GM12801 (cell line): ENCODE results near the gene CBX8.

Source experiments
- TF ChIP-seq, protein P1 (sequence below): IDR thresholded peaks from one replicate; pipeline ENCODE4 v1.5.1; 2011; ENCODE audit warnings: control low read depth; ENCODE audit not compliant: insufficient read length; ENCODE audit errors: extremely low read depth

Gene CBX8

GRCh38 chr17:79814127-79814973, 17.5 kb upstream of the CBX8 start:
- TF ChIP-seq, protein P1, sequence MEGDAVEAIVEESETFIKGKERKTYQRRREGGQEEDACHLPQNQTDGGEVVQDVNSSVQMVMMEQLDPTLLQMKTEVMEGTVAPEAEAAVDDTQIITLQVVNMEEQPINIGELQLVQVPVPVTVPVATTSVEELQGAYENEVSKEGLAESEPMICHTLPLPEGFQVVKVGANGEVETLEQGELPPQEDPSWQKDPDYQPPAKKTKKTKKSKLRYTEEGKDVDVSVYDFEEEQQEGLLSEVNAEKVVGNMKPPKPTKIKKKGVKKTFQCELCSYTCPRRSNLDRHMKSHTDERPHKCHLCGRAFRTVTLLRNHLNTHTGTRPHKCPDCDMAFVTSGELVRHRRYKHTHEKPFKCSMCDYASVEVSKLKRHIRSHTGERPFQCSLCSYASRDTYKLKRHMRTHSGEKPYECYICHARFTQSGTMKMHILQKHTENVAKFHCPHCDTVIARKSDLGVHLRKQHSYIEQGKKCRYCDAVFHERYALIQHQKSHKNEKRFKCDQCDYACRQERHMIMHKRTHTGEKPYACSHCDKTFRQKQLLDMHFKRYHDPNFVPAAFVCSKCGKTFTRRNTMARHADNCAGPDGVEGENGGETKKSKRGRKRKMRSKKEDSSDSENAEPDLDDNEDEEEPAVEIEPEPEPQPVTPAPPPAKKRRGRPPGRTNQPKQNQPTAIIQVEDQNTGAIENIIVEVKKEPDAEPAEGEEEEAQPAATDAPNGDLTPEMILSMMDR, result no peak

- TF ChIP-seq, protein P1, result no peak
These were observed 16.6 kb upstream of the CBX8 start for GRCh38 chr17:79813297-79814126.

DNA sequence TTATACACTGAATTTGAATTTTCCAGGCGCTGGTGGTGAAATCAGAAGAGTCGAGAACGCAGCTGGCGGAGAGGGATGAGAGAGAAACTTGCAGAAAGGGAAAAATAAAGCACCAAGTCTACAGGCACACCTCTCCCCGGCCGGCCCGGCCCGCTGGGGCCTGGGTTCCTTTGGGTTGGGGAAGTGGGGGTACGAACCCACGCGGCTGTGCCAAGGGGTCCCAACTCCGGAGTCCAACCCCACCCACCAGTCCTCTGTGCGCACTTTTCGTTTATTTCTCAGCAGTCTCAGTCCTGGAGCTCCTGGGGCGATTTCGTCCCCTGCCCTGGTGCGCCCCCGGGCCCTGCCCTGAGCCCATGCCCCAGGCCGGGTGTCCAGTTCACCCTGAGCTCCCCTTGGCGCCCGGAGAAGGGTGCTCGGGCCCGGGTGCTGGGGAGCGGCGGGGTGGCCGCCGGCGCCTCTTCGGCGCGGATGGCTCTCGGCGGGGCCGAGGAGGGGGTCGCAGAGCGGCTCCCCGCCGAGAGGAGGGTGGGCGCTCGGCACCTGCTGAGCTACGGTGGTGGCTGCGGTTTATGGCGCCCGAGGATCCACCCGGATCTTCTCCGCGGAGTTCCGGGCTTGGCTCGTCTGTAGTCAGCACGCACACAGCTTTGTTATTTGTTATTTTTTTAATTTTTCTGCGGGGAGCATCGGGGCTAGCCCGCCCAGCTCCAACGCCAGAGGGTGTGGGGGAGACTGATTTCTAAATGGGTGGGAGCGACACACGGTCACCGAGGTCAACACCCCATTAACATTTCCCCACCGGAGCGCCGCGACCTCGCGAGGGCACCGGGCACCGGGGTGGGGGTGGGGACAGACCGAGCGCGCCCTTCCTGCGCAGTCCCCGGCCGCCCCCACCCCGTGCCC, 15.7 kb upstream of the CBX8 start:
- TF ChIP-seq, protein P1, result no peak

- TF ChIP-seq, protein P1, result no peak
These were observed 15.0 kb upstream of the CBX8 start for GRCh38 chr17:79811868-79812352.

DNA sequence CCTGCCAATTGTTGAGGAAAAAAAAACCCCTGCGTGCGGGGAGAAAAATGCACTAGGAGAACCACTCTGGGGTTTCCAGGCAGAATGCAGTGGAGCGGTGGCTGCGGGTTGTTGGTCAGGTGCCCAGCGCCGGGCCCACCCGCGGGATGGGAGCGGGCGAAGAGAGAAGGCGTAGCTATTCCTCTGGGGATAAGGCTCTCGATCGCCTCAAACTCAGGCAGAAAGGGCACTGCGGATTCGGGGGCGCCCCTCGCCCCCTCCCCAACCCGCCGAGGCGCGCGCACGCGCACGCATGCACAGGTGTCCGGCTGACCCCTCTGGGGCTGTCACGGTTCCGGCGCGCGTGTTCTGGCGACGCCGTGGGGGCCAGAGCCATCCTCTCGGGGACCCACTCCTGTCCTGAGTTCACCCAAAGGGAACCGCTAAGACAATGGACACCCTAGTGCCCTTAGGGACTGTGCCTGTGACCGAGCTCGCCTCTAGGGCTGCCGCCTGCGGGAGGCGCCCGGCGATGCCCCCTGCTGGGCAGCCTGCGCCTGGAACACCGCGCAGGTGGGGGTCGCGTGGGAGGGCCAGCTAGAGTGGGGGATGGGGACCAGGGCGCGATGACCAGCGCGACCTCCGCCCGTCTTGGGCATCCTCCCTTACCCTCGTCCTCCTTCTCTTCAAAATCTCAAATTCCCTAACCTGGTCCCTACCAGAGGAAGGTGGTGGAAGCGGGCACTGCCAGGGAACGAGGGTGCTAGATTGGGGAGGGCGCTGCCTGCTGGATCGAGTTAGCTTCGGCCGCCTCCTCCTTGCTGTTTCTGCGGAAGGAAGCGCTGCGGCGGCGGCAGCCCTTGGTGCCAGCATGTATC, 14.4 kb upstream of the CBX8 start:
- TF ChIP-seq, protein P1, result no peak

DNA sequence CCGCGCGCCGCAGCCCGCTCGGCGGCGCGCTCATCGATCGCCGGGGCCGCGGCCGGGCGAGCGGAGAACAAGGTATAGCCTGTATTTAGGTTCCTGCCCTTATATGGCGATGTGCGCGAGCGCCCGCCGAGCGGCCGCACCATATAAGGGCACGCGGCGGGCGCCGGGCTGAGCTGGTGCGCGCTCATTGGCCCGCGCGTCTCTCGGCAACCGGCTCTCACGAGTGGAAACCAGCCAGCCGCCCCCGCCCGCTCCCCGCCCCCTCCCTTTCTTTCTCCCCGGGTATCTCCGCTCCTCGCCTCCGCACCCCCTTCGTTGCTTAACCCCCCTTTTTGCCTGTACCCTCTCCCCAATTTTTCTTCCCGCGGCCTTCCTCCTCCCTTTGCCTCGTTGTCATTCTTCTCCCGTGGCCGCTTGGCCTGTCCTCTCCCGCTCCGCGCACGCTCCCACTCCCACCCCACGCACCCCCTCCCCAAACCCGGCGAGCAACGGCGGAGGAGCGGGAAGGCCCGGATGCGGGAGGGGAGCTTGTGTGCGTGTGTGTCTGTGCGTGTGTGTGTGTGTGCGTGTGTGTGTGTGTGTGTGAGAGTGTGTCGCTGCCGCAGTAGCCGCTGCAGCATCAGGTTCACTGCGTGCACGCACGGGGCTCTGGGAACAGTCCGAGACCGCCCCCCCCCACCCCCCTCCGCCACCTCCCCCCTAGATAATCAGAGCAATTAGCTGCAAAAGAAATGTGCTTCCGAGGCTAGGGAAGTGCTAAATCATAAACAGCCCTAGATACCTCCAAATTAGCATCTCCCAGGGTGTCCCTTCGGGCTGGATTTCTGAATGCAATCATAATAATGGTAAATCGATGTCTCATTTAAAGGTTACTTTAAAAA, 13.5 kb upstream of the CBX8 start:
- TF ChIP-seq, protein P1, result no peak
